Measurements from ENCODE around the gene SLC15A5.

DNA sequence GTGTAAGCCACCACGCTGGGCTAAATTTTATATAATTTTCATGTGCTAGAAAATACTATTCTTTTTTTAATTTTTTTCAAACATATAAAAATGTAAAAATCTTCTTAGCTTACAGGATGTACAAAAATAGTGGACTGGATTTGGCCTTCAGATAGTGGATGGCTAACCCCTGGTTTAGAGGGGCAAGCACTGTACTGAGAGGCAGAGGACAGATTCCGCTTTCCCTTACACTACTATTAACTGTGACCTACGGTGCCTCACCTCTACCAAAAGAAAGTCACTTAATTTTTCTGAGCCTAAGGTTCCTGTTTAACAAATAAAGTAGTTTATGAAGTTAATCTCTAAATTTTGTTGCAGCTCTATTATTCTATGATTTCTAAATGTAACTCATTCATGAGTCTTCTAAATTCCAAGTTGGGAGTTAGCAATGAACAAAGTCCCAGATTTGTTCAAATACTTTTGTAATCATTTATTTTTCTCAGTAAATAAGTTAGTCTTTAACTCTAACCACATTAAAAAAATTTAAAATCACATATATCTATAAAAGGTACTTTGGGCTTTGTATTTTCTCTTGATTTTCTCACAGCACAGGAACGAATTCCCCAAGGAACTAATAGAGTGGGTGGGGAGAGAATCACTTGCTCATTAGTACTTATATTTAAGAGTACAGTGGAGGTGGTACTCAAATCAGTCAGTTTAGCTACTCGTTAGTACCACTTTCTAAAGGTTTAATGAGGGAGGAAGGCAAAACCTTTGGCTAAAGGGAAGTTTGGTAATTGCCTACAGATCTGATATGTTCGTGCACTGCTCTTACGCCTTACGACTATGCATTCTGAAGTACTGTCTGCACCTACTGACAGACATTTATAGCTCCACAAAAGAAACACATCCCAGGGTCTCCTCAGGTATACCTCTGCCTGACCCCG, 33.7 kb downstream of the SLC15A5 start:
- TF ChIP-seq, protein P1, sequence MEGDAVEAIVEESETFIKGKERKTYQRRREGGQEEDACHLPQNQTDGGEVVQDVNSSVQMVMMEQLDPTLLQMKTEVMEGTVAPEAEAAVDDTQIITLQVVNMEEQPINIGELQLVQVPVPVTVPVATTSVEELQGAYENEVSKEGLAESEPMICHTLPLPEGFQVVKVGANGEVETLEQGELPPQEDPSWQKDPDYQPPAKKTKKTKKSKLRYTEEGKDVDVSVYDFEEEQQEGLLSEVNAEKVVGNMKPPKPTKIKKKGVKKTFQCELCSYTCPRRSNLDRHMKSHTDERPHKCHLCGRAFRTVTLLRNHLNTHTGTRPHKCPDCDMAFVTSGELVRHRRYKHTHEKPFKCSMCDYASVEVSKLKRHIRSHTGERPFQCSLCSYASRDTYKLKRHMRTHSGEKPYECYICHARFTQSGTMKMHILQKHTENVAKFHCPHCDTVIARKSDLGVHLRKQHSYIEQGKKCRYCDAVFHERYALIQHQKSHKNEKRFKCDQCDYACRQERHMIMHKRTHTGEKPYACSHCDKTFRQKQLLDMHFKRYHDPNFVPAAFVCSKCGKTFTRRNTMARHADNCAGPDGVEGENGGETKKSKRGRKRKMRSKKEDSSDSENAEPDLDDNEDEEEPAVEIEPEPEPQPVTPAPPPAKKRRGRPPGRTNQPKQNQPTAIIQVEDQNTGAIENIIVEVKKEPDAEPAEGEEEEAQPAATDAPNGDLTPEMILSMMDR (IDR thresholded peaks at IDR 0.05): no peak
- TF ChIP-seq POLR2A (IDR thresholded peaks at IDR 0.05): no peak
- TF ChIP-seq POLR2AphosphoS5 (IDR thresholded peaks at IDR 0.05): no peak
